Karpas-422 (cell line): ENCODE data around the gene PURA. TPM values are rescaled to one million over a fixed set of nuclear protein-coding genes. Genes with fewer than 3 reads are reported as not detected.

Experiments used
- DNase-seq: peaks from one replicate; pipeline ENCODE4 v3.0.0-alpha.2; 2015
- H2AFZ ChIP-seq: fragments of 200-600 bp; sonication (generic); 2 replicates; pipeline ENCODE4 v1.6.1; 2014; ENCODE audit warnings: antibody characterized with exemption, low read length, mixed read lengths
- H3K27ac ChIP-seq: fragments of 200-600 bp; sonication (generic); 2 replicates; pipeline ENCODE4 v1.5.1; 2014; ENCODE audit warnings: mild to moderate bottlenecking, low read length, moderate library complexity
- H3K27me3 ChIP-seq: fragments of 200-600 bp; sonication (generic); 2 replicates; pipeline ENCODE4 v1.6.1; 2014; ENCODE audit warnings: low read length, mixed read lengths
- H3K36me3 ChIP-seq: fragments of 200-600 bp; sonication (generic); 2 replicates; pipeline ENCODE4 v1.6.1; 2014; ENCODE audit warnings: low read length, mixed read lengths; ENCODE audit not compliant: insufficient read depth
- H3K4me1 ChIP-seq: fragments of 200-600 bp; sonication (generic); 2 replicates; pipeline ENCODE4 v1.6.1; 2014; ENCODE audit warnings: mild to moderate bottlenecking, low read length, mixed read lengths
- H3K4me2 ChIP-seq: fragments of 200-600 bp; sonication (generic); 2 replicates; pipeline ENCODE4 v1.6.1; 2014; ENCODE audit warnings: low read length, low read depth, mild to moderate bottlenecking; ENCODE audit not compliant: poor library complexity, severe bottlenecking
- H3K4me3 ChIP-seq: fragments of 200-600 bp; sonication (generic); 2 replicates; pipeline ENCODE4 v1.5.1; 2014; ENCODE audit warnings: mild to moderate bottlenecking, antibody characterized with exemption, low read length, mixed read lengths
- H3K79me2 ChIP-seq: fragments of 200-600 bp; sonication (generic); 2 replicates; pipeline ENCODE4 v1.6.1; 2014; ENCODE audit warnings: mild to moderate bottlenecking, low read length, mixed read lengths
- H3K9ac ChIP-seq: fragments of 200-600 bp; sonication (generic); 2 replicates; pipeline ENCODE4 v1.6.0; 2014; ENCODE audit warnings: low read length
- H3K9me2 ChIP-seq: fragments of 200-600 bp; sonication (generic), shearing (Covaris generic); replicated peaks from 2 replicates; pipeline ENCODE4 v1.6.0; 2014; ENCODE audit warnings: mild to moderate bottlenecking, low read length, moderate library complexity; ENCODE audit not compliant: insufficient read depth
- H3K9me3 ChIP-seq: fragments of 300-700, 200-600 bp; sonication (generic); 2 replicates; pipeline ENCODE4 v1.6.1; 2014; ENCODE audit warnings: low read length, mixed read lengths
- H4K20me1 ChIP-seq: fragments of 200-600 bp; sonication (generic); 2 replicates; pipeline ENCODE4 v1.6.1; 2014; ENCODE audit warnings: mild to moderate bottlenecking, antibody characterized with exemption, low read length, low read depth; ENCODE audit not compliant: insufficient read depth
- total RNA-seq: library from RNA; depleted of rRNA; stranded (reverse); fragments of >200 nt; shearing (Covaris generic); gene quantifications from 2 replicates; pipeline ENCODE4 v1.2.3, GENCODE V29; 2014; ENCODE audit warnings: low replicate concordance

Gene PURA
- total RNA-seq, 1 experiment from 2014 or later = 7.2 TPM

DNA sequence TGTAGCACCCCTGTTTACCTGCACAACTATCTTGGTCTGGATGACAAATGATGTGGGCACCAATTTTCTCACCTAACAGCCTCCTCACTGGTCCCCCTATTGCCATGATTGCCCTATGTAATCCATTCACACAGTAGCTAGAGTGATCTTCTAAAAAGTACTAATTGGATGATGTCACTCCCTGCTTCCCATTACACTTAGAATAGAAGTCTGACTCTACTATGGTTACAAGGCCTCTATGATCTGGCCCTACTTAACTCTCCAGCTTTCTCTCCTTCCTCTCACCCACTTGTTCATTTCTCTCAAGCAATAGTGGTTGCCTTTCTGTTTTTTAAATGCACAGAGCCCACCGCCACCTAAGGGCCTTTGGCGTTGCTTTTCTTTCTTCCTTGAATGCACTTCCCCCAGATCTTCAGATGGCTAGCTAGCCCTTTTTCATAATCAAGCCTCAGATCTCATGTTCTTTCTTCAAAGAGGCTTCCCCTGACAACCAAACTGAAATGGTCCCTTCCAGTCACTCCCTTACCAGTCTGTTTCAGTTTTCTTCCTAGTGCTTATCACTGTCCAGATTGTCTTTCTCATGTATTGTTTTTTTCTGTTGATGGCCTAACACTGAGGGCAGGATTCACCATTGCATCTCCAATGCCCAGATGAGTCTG lies 20.5 kb downstream of the PURA start:
- no peak overlapping the region for H2AFZ ChIP-seq
- no peaks in the 10 kb centered on the region for H3K27me3 ChIP-seq
- peaks cover 47% of the 10 kb centered on the region; the same call in 1 of the 2 replicates for H4K20me1 ChIP-seq
- no peaks in the 10 kb centered on the region for H3K36me3 ChIP-seq
- H3K79me2 ChIP-seq = no peaks in the 10 kb centered on the region
- H3K9me2 ChIP-seq = no peaks in the 10 kb centered on the region
- peaks cover 10% of the 10 kb centered on the region for H3K4me1 ChIP-seq
- no peak for DNase-seq
- H3K27ac ChIP-seq = no peak overlapping the region
- no peaks in the 10 kb centered on the region for H3K9me3 ChIP-seq
- H3K4me3 ChIP-seq = no peak overlapping the region
- no peak overlapping the region for H3K9ac ChIP-seq
- no peak overlapping the region for H3K4me2 ChIP-seq

DNA sequence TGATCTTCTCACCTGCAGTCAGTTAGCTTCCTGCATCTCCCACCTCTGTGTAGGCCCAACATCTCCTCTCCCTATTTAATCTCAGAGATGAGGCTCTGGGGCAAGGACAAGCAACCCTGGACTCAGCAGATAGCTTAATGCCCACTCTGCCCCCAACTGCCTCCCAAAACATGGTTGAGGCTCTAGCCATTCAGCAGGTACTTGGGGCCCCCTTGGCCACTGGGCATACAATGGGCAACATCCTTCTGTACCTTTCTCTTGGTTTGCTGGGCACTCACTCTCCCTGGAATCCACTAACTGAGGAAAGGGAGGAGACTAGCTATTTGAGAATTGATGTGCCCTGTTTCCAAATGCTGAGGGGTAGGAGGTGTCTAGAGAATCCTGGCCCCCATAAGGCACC lies 21.2 kb downstream of the PURA start:
- Histone ChIP-seq H3K4me3 (no peak overlapping the region), H3K9me3 (no peaks in the 10 kb centered on the region), H3K79me2 (no peaks in the 10 kb centered on the region), H3K36me3 (no peaks in the 10 kb centered on the region), H3K4me2 (no peak overlapping the region), H3K4me1 (peaks cover 10% of the 10 kb centered on the region), H3K9me2 (no peaks in the 10 kb centered on the region), H4K20me1 (peaks cover 45% of the 10 kb centered on the region; the same call in 1 of the 2 replicates), H3K27me3 (no peaks in the 10 kb centered on the region), H3K27ac (no peak overlapping the region), H2AFZ (no peak overlapping the region), H3K9ac (no peak overlapping the region)
- no peak for DNase-seq

DNA sequence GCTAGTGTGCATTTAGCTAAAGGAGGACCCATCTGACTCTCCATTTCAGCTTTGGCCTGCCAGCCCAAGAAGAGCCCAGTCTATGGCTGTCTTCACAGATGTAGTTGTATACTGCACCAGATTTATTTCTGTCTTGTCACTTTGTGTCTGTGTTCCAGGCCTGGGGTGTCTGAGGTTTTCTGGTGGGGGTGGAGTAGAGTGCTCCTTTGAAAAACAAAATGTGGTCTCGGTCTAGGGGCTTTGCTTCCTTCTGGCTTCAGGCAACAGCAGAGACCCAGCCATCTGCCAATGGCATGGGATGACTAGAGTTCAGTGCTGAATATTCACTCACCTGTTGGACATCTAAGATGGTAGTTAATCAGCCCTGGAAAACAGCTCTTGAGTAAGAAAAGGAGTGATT lies 22.7 kb downstream of the PURA start:
- H3K27me3 ChIP-seq = no peaks in the 10 kb centered on the region
- DNase-seq = no peak
- H2AFZ ChIP-seq = no peak overlapping the region
- no peaks in the 10 kb centered on the region for H3K79me2 ChIP-seq
- H3K9me3 ChIP-seq = no peaks in the 10 kb centered on the region
- H3K4me3 ChIP-seq = no peak overlapping the region
- no peak overlapping the region for H3K4me2 ChIP-seq
- peaks cover 10% of the 10 kb centered on the region for H3K4me1 ChIP-seq
- peaks cover 47% of the 10 kb centered on the region; the same call in 1 of the 2 replicates for H4K20me1 ChIP-seq
- H3K9me2 ChIP-seq = no peaks in the 10 kb centered on the region
- no peaks in the 10 kb centered on the region for H3K36me3 ChIP-seq
- no peak overlapping the region for H3K9ac ChIP-seq
- H3K27ac ChIP-seq = no peak overlapping the region

DNA sequence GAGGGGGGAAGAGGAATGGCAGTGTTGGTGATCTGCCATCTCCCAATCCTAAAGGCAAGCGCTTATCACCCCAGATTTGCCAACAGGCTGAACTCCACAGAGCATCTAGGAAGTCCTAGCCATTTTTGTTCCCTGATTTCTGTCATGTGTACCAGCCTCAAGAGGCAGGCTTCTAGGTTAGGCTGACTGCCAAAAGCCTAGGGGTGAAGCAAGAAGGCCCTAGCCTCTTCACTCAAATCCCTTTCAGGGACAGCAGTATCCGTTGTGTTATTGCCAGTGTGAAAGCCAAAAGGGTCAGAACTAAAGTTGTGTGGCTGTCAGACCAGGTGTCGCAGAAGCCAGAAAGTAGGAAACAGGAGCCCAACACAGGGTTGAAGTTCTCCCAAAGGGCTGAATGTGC lies 26.5 kb downstream of the PURA start:
- Histone ChIP-seq H3K4me2 (no peak overlapping the region), H3K27me3 (no peaks in the 10 kb centered on the region), H3K4me3 (no peak overlapping the region), H3K27ac (no peak overlapping the region), H3K36me3 (no peaks in the 10 kb centered on the region), H3K9me3 (no peaks in the 10 kb centered on the region), H4K20me1 (peaks cover 49% of the 10 kb centered on the region), H2AFZ (no peak overlapping the region), H3K9ac (no peak overlapping the region), H3K4me1 (peaks cover 10% of the 10 kb centered on the region), H3K79me2 (no peaks in the 10 kb centered on the region), H3K9me2 (no peaks in the 10 kb centered on the region)
- DNase-seq = no peak

GRCh38 chr5:140141241-140141640 lies 27.3 kb downstream of the PURA start:
- no peaks in the 10 kb centered on the region for H3K27me3 ChIP-seq
- no peaks in the 10 kb centered on the region for H3K9me3 ChIP-seq
- peaks cover 51% of the 10 kb centered on the region for H4K20me1 ChIP-seq
- no peaks in the 10 kb centered on the region for H3K36me3 ChIP-seq
- no peak for DNase-seq
- H3K27ac ChIP-seq = no peak overlapping the region
- no peak overlapping the region for H2AFZ ChIP-seq
- H3K9ac ChIP-seq = no peak overlapping the region
- no peaks in the 10 kb centered on the region for H3K9me2 ChIP-seq
- H3K4me3 ChIP-seq = no peak overlapping the region
- H3K4me1 ChIP-seq = peaks cover 6% of the 10 kb centered on the region; the same call in 1 of the 2 replicates
- H3K4me2 ChIP-seq = no peak overlapping the region
- no peaks in the 10 kb centered on the region for H3K79me2 ChIP-seq

DNA sequence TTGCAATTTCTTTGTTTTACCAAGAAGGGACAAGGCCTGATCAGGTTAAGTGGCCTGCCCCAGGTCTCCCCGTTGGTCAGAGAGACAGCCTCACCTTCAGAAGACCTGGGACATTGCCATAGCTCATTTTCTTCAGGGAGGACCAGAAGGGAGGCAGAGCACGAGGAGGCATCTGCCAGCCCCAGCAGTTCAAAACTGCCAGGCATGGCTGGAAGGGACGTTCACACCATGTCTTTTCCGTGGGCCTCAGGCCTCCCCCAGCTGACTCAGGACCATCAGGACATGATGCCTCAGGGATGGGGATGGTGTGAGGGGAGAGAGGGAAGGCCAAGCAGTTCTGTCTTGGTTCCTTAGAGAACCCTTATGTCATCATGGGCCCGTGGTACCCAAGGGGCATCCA lies 28.3 kb downstream of the PURA start:
- H4K20me1 ChIP-seq = peaks cover 47% of the 10 kb centered on the region
- H3K9me3 ChIP-seq = no peaks in the 10 kb centered on the region
- peaks cover 6% of the 10 kb centered on the region; the same call in 1 of the 2 replicates for H3K4me1 ChIP-seq
- no peak overlapping the region for H3K4me3 ChIP-seq
- no peaks in the 10 kb centered on the region for H3K36me3 ChIP-seq
- no peaks in the 10 kb centered on the region for H3K9me2 ChIP-seq
- DNase-seq = no peak
- no peaks in the 10 kb centered on the region for H3K27me3 ChIP-seq
- no peak overlapping the region for H2AFZ ChIP-seq
- H3K4me2 ChIP-seq = no peak overlapping the region
- no peak overlapping the region for H3K27ac ChIP-seq
- H3K9ac ChIP-seq = no peak overlapping the region
- H3K79me2 ChIP-seq = no peaks in the 10 kb centered on the region

DNA sequence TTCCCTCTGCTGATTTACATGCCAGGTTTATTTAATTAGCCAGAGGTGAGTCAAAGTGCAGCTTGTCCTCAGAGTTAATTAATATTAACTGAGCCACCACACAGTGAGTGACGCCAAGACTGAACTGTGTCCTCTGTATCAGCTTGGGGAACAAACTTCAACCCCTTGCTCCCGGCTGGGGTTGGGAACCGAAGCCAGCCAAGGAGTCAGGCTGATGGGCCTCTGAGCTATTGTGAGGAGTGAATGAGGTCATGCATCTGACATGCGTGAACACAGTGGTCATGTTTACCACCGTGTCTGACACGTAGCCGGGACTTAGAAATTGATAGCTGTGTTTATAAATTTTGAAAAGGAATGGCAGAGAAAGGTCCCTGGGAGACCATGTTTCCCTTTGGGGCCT lies 28.9 kb downstream of the PURA start:
- Histone ChIP-seq H3K79me2 (no peaks in the 10 kb centered on the region), H3K9me3 (no peaks in the 10 kb centered on the region), H3K4me1 (peaks cover 6% of the 10 kb centered on the region; the same call in 1 of the 2 replicates), H3K9me2 (no peaks in the 10 kb centered on the region), H3K27ac (no peak overlapping the region), H3K9ac (no peak overlapping the region), H4K20me1 (peaks cover 51% of the 10 kb centered on the region), H2AFZ (no peak overlapping the region), H3K4me3 (no peak overlapping the region), H3K27me3 (no peaks in the 10 kb centered on the region), H3K36me3 (no peaks in the 10 kb centered on the region), H3K4me2 (no peak overlapping the region)
- DNase-seq = no peak

- H3K9me3 ChIP-seq = no peaks in the 10 kb centered on the region
- peaks cover 6% of the 10 kb centered on the region; the same call in 1 of the 2 replicates for H3K4me1 ChIP-seq
- no peak overlapping the region for H3K4me2 ChIP-seq
- no peaks in the 10 kb centered on the region for H3K36me3 ChIP-seq
- H3K79me2 ChIP-seq = no peaks in the 10 kb centered on the region
- no peak overlapping the region for H2AFZ ChIP-seq
- no peaks in the 10 kb centered on the region for H3K9me2 ChIP-seq
- H3K27me3 ChIP-seq = no peaks in the 10 kb centered on the region
- no peak overlapping the region for H3K27ac ChIP-seq
- DNase-seq = no peak
- H4K20me1 ChIP-seq = peaks cover 52% of the 10 kb centered on the region
- H3K4me3 ChIP-seq = no peak overlapping the region
- no peak overlapping the region for H3K9ac ChIP-seq
These were observed 29.8 kb downstream of the PURA start for GRCh38 chr5:140143521-140144258.
